ENCODE data around the gene DUSP8. TPM values are rescaled to one million over a fixed set of nuclear protein-coding genes. Genes with fewer than 3 reads are reported as not detected.
"Not testable (repeated sequence)": the region's sequence is repeated elsewhere in the genome, so short reads cannot be mapped to it uniquely, and the experiment has no call there.

DUSP8 gene
- total RNA-seq, 1 donor: 12.5 TPM

GRCh38 chr11:1514336-1515061, 57.6 kb downstream of the DUSP8 start:
- H3K4me3 ChIP-seq (ENCODE audit: low read length): no peak overlapping the region
- H3K4me1 ChIP-seq (ENCODE audit: insufficient read depth, low read length): peaks cover 13% of the 10 kb centered on the region
- H3K9me3 ChIP-seq (ENCODE audit: low read depth, low read length): no peaks in the 10 kb centered on the region
- H3K27me3 ChIP-seq (ENCODE audit: insufficient read depth, low read length): no peaks in the 10 kb centered on the region

GRCh38 chr11:1513326-1514296, 58.5 kb downstream of the DUSP8 start:
- Histone ChIP-seq H3K27me3 (ENCODE audit: insufficient read depth, low read length) (no peaks in the 10 kb centered on the region), H3K4me1 (ENCODE audit: insufficient read depth, low read length) (peaks cover 13% of the 10 kb centered on the region), H3K4me3 (ENCODE audit: low read length) (no peak overlapping the region), H3K9me3 (ENCODE audit: low read depth, low read length) (no peaks in the 10 kb centered on the region)

GRCh38 chr11:1512531-1513258, 59.4 kb downstream of the DUSP8 start:
- not testable (repeated sequence) for H3K4me3 ChIP-seq (ENCODE audit: low read length); H3K27me3 ChIP-seq (ENCODE audit: insufficient read depth, low read length); H3K9me3 ChIP-seq (ENCODE audit: low read depth, low read length)
- peaks cover 15% of the 10 kb centered on the region for H3K4me1 ChIP-seq (ENCODE audit: insufficient read depth, low read length)

GRCh38 chr11:1511937-1512496, 60.1 kb downstream of the DUSP8 start:
- H3K4me1 ChIP-seq (ENCODE audit: insufficient read depth, low read length): peaks cover 17% of the 10 kb centered on the region
- H3K9me3 ChIP-seq (ENCODE audit: low read depth, low read length): no peaks in the 10 kb centered on the region
- H3K27me3 ChIP-seq (ENCODE audit: insufficient read depth, low read length): no peaks in the 10 kb centered on the region
- no peak overlapping the region for H3K4me3 ChIP-seq (ENCODE audit: low read length)

- H3K4me1 ChIP-seq (ENCODE audit: insufficient read depth, low read length): peaks cover 12% of the 10 kb centered on the region
- H3K9me3 ChIP-seq (ENCODE audit: low read depth, low read length): no peaks in the 10 kb centered on the region
- no peak overlapping the region for H3K4me3 ChIP-seq (ENCODE audit: low read length)
- H3K27me3 ChIP-seq (ENCODE audit: insufficient read depth, low read length): no peaks in the 10 kb centered on the region
Observed at GRCh38 chr11:1510928-1511327, 61.1 kb downstream of the DUSP8 start.

GRCh38 chr11:1510351-1510750, 61.7 kb downstream of the DUSP8 start:
- H3K9me3 ChIP-seq (ENCODE audit: low read depth, low read length); H3K27me3 ChIP-seq (ENCODE audit: insufficient read depth, low read length); H3K4me1 ChIP-seq (ENCODE audit: insufficient read depth, low read length); H3K4me3 ChIP-seq (ENCODE audit: low read length): not testable (repeated sequence)

GRCh38 chr11:1509626-1510255, 62.3 kb downstream of the DUSP8 start:
- Histone ChIP-seq H3K9me3 (ENCODE audit: low read depth, low read length) (no peaks in the 10 kb centered on the region), H3K4me3 (ENCODE audit: low read length) (no peak overlapping the region), H3K27me3 (ENCODE audit: insufficient read depth, low read length) (no peaks in the 10 kb centered on the region), H3K4me1 (ENCODE audit: insufficient read depth, low read length) (peaks cover 4% of the 10 kb centered on the region)

- Histone ChIP-seq H3K27me3 (ENCODE audit: insufficient read depth, low read length) (no peaks in the 10 kb centered on the region), H3K4me1 (ENCODE audit: insufficient read depth, low read length) (peaks cover 4% of the 10 kb centered on the region), H3K4me3 (ENCODE audit: low read length) (no peak overlapping the region), H3K9me3 (ENCODE audit: low read depth, low read length) (no peaks in the 10 kb centered on the region)
Observed at GRCh38 chr11:1508986-1509385, 63.1 kb downstream of the DUSP8 start.

- Histone ChIP-seq H3K27me3 (ENCODE audit: insufficient read depth, low read length) (no peaks in the 10 kb centered on the region), H3K4me1 (ENCODE audit: insufficient read depth, low read length) (peaks cover 4% of the 10 kb centered on the region), H3K4me3 (ENCODE audit: low read length) (no peak overlapping the region), H3K9me3 (ENCODE audit: low read depth, low read length) (no peaks in the 10 kb centered on the region)
Observed at GRCh38 chr11:1508491-1508891, 63.6 kb downstream of the DUSP8 start.

- H3K4me1 ChIP-seq (ENCODE audit: insufficient read depth, low read length): peaks cover 4% of the 10 kb centered on the region
- no peaks in the 10 kb centered on the region for H3K9me3 ChIP-seq (ENCODE audit: low read depth, low read length)
- no peak overlapping the region for H3K4me3 ChIP-seq (ENCODE audit: low read length)
- no peaks in the 10 kb centered on the region for H3K27me3 ChIP-seq (ENCODE audit: insufficient read depth, low read length)
Observed at GRCh38 chr11:1507381-1508140, 64.5 kb downstream of the DUSP8 start.

GRCh38 chr11:1506981-1507380, 65.1 kb downstream of the DUSP8 start:
- H3K9me3 ChIP-seq (ENCODE audit: low read depth, low read length): no peaks in the 10 kb centered on the region
- H3K4me1 ChIP-seq (ENCODE audit: insufficient read depth, low read length): peaks cover 4% of the 10 kb centered on the region
- no peaks in the 10 kb centered on the region for H3K27me3 ChIP-seq (ENCODE audit: insufficient read depth, low read length)
- no peak overlapping the region for H3K4me3 ChIP-seq (ENCODE audit: low read length)

GRCh38 chr11:1505480-1505879, 66.6 kb downstream of the DUSP8 start:
- peaks cover 4% of the 10 kb centered on the region for H3K4me1 ChIP-seq (ENCODE audit: insufficient read depth, low read length)
- no peaks in the 10 kb centered on the region for H3K9me3 ChIP-seq (ENCODE audit: low read depth, low read length)
- H3K4me3 ChIP-seq (ENCODE audit: low read length): no peak overlapping the region
- H3K27me3 ChIP-seq (ENCODE audit: insufficient read depth, low read length): no peaks in the 10 kb centered on the region

- H3K4me3 ChIP-seq (ENCODE audit: low read length): no peak overlapping the region
- peaks cover 4% of the 10 kb centered on the region for H3K4me1 ChIP-seq (ENCODE audit: insufficient read depth, low read length)
- no peaks in the 10 kb centered on the region for H3K9me3 ChIP-seq (ENCODE audit: low read depth, low read length)
- no peaks in the 10 kb centered on the region for H3K27me3 ChIP-seq (ENCODE audit: insufficient read depth, low read length)
Observed at GRCh38 chr11:1504581-1505290, 67.3 kb downstream of the DUSP8 start.

All from mononuclear cell (primary cell).